Measurements from ENCODE around the gene ZBTB7C. TPM values are rescaled to one million over a fixed set of nuclear protein-coding genes. Genes with fewer than 3 reads are reported as not detected.

The ZBTB7C gene
- total RNA-seq, 2 experiments from 2014 or later: not detected

GRCh38 chr18:48213791-48214190 is 195.4 kb downstream of the ZBTB7C start:
- H3K4me3 Mint-ChIP-seq: no peak overlapping the region
- intact Hi-C loops (cut with DNase I, micrococcal nuclease): no loop called here

GRCh38 chr18:48208432-48209140 is 200.6 kb downstream of the ZBTB7C start:
- ATAC-seq (no peak), DNase-seq (no peak)
- Mint-ChIP-seq H3K9me3 (ENCODE audit: low read depth) (no peaks in the 10 kb centered on the region), H3K4me3 (no peak overlapping the region), H3K36me3 (ENCODE audit: low read depth) (no peaks in the 10 kb centered on the region), H3K27ac (no peak overlapping the region), H3K4me1 (no peaks in the 10 kb centered on the region), H3K27me3 (peaks cover 9% of the 10 kb centered on the region)
- ChIA-PET CTCF (no interaction called here), POLR2A (no interaction called here)
- intact Hi-C loops (cut with DNase I, micrococcal nuclease): no loop called here

More at GRCh38 chr18:48213791-48214190, 195.4 kb downstream of the ZBTB7C start:
- DNase-seq (no peak), ATAC-seq (no peak)
- no peaks in the 10 kb centered on the region for H3K36me3 Mint-ChIP-seq (ENCODE audit: low read depth)
- POLR2A ChIA-PET: no interaction called here
- no peaks in the 10 kb centered on the region for H3K4me1 Mint-ChIP-seq
- CTCF ChIA-PET: no interaction called here
- H3K9me3 Mint-ChIP-seq (ENCODE audit: low read depth): no peaks in the 10 kb centered on the region
- no peak overlapping the region for H3K27ac Mint-ChIP-seq
- H3K27me3 Mint-ChIP-seq: peaks cover 2% of the 10 kb centered on the region

DNA sequence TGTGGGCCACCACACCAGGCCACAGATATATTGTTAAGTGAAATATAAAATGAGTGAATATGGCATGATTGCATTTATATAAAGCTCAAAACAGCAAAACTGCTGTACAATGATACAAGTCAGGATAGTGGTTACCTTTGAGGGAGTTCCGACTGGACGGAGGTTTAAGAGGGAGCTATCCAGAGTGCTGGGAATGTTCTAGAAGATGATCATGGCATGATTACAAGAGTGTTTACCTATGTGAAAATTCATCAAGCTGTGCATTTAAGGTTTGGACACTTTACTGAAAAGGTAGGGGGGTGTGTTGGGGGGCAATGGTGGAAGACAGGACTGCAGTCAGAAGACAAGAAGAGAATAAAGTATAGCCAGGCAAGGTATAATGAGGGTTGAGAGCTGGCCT is 201.4 kb downstream of the ZBTB7C start:
- no peaks in the 10 kb centered on the region for H3K4me1 Mint-ChIP-seq
- H3K27me3 Mint-ChIP-seq: peaks cover 9% of the 10 kb centered on the region
- POLR2A ChIA-PET: no interaction called here
- CTCF ChIA-PET: interaction anchor here (0.5 to 0.8 kb wide), 2 partner anchors 174 to 1020 kb away, joined by 3 read pairs; no protein-coding TSS in a partner anchor
- DNase-seq: no peak
- intact Hi-C loops (cut with DNase I, micrococcal nuclease): no loop called here
- H3K27ac Mint-ChIP-seq: no peak overlapping the region
- no peak for ATAC-seq
- no peaks in the 10 kb centered on the region for H3K36me3 Mint-ChIP-seq (ENCODE audit: low read depth)
- H3K9me3 Mint-ChIP-seq (ENCODE audit: low read depth): no peaks in the 10 kb centered on the region
- H3K4me3 Mint-ChIP-seq: no peak overlapping the region

GRCh38 chr18:48206887-48207286 is 202.3 kb downstream of the ZBTB7C start:
- H3K4me3 Mint-ChIP-seq: no peak overlapping the region
- no peak for DNase-seq
- H3K9me3 Mint-ChIP-seq (ENCODE audit: low read depth): no peaks in the 10 kb centered on the region
- no peaks in the 10 kb centered on the region for H3K4me1 Mint-ChIP-seq
- ChIA-PET CTCF (interaction anchor here (0.6 kb wide), 1 partner anchor 152 kb away, joined by 3 read pairs; no protein-coding TSS in a partner anchor), POLR2A (no interaction called here)
- ATAC-seq: no peak
- intact Hi-C loops (cut with DNase I, micrococcal nuclease): no loop called here
- H3K27ac Mint-ChIP-seq: no peak overlapping the region
- peaks cover 14% of the 10 kb centered on the region for H3K27me3 Mint-ChIP-seq
- no peaks in the 10 kb centered on the region for H3K36me3 Mint-ChIP-seq (ENCODE audit: low read depth)

- H3K4me1 Mint-ChIP-seq: no peaks in the 10 kb centered on the region
- CTCF ChIA-PET: interaction anchor here (0.7 kb wide), 1 partner anchor 27 kb away, joined by 3 read pairs; no protein-coding TSS in a partner anchor
- H3K9me3 Mint-ChIP-seq (ENCODE audit: low read depth): no peaks in the 10 kb centered on the region
- H3K4me3 Mint-ChIP-seq: no peak overlapping the region
- peaks cover 30% of the 10 kb centered on the region for H3K27me3 Mint-ChIP-seq
- no peak for DNase-seq
- intact Hi-C loops (cut with DNase I, micrococcal nuclease): no loop called here
- POLR2A ChIA-PET: no interaction called here
- no peak for ATAC-seq
- H3K36me3 Mint-ChIP-seq (ENCODE audit: low read depth): no peaks in the 10 kb centered on the region
- H3K27ac Mint-ChIP-seq: no peak overlapping the region
These were observed 205.1 kb downstream of the ZBTB7C start for GRCh38 chr18:48203961-48204666.

DNA sequence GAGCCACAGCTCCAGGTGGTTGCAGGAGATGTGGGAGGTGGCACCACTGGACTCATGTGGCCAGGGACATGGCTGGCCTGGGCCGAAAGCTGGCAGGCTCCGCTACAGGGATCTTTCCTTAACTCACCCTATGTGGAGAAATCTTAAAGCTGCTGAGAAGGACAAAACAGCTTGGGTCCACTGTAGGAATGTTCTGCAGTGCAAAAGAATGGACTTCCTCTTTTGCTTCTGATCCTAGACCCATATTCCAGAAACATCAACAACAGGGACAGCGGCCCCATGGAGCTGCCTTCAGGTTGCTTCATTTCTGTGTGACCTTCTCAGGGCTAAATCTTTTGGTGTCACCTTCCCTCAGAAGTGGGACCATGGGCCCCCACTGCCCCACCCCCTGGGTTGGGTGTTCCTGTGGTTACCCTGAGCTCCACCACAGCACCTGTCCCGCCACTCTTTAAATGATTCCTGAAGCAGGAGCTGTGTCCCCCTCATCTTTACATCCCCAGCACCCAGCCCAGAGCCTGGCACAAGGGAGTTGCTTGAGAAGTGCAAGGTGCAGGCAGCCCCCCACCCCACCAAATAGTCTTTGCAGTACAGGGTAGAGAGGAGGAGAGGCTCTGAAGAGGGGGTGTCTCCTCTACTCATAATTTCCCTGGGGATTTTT is 205.8 kb downstream of the ZBTB7C start:
- ChIA-PET POLR2A (no interaction called here), CTCF (no interaction called here)
- Mint-ChIP-seq H3K9me3 (ENCODE audit: low read depth) (no peaks in the 10 kb centered on the region), H3K36me3 (ENCODE audit: low read depth) (no peaks in the 10 kb centered on the region), H3K4me1 (no peaks in the 10 kb centered on the region), H3K4me3 (no peak overlapping the region), H3K27me3 (peaks cover 32% of the 10 kb centered on the region), H3K27ac (no peak overlapping the region)
- no peak for DNase-seq
- ATAC-seq: no peak
- intact Hi-C loops (cut with DNase I, micrococcal nuclease): no loop called here

DNA sequence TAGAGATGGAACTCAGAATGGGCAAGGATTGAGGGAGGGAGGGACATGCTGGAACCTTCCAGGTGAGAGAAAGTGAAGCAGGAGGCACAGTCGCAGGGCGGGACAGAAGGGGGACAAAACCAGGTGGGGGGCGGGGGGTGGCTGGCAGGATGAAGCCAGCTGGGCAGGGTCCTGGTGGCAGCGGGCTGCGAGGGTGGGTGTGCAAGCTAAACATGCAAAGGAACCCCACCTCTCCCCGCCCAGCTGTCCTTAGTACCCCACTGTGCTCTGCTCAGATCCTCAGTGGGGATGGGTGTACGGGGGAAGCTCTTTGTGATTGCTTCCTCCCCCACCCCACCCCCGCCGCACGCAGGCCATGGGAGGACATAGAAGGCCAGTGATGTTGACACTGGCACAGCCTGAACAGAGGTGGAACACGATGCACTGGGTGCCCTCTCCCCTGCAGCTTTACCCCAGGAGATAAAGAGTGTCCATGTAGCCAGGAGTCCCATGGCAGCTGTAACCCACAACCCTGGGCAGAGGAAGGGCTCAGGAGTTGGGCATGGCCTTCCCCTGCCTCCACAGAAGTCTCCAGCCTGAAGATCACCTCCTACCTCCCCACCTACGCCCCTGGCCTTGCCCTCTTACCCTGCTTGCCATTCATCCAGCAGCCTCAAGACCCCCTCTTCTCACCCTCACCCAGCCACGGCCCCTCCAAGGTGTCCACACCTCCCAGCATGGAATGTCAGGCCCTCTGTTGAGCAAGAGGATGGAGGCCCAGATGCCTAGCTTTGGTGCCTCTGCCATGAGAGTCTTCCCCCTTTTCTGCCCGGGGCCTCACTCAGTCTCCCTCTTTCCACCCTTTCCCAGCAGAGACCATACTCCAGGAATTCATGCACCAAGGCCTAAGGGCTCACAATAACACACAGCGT is 206.6 kb downstream of the ZBTB7C start:
- Mint-ChIP-seq H3K27me3 (peaks cover 30% of the 10 kb centered on the region), H3K4me1 (peaks cover 4% of the 10 kb centered on the region), H3K36me3 (ENCODE audit: low read depth) (no peaks in the 10 kb centered on the region), H3K27ac (no peak overlapping the region), H3K9me3 (ENCODE audit: low read depth) (no peaks in the 10 kb centered on the region), H3K4me3 (no peak overlapping the region)
- ChIA-PET CTCF (interaction anchor here (0.5 kb wide), 1 partner anchor 239 kb away, joined by 3 read pairs; no protein-coding TSS in a partner anchor), POLR2A (no interaction called here)
- intact Hi-C loops (cut with DNase I, micrococcal nuclease): no loop called here
- no peak for ATAC-seq
- DNase-seq: no peak

DNA sequence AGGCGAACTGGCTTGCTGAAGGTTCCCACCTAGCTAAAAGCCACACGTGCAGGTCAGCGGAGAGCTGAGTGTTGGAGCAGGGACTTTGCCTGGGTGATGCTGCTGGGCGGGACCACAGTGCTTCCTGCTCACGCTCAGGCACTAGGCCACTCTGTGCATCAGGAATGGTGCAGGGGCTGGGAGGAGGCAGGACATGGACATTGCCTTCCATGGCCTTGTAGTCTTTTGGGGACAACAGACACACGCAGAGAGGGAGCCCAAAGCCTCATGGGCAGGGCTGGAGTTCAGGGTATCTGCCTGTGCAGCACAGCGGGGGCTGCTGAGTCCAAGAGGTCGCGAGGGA is 207.2 kb downstream of the ZBTB7C start:
- H3K27me3 Mint-ChIP-seq: peaks cover 30% of the 10 kb centered on the region
- POLR2A ChIA-PET: no interaction called here
- DNase-seq: no peak
- H3K36me3 Mint-ChIP-seq (ENCODE audit: low read depth): no peaks in the 10 kb centered on the region
- H3K4me3 Mint-ChIP-seq: no peak overlapping the region
- no peak for ATAC-seq
- no peak overlapping the region for H3K27ac Mint-ChIP-seq
- peaks cover 4% of the 10 kb centered on the region for H3K4me1 Mint-ChIP-seq
- CTCF ChIA-PET: interaction anchor here (0.5 to 0.7 kb wide), 2 partner anchors 157 to 238 kb away, joined by 3 read pairs; no protein-coding TSS in a partner anchor
- intact Hi-C loops (cut with DNase I, micrococcal nuclease): no loop called here
- no peaks in the 10 kb centered on the region for H3K9me3 Mint-ChIP-seq (ENCODE audit: low read depth)

DNA sequence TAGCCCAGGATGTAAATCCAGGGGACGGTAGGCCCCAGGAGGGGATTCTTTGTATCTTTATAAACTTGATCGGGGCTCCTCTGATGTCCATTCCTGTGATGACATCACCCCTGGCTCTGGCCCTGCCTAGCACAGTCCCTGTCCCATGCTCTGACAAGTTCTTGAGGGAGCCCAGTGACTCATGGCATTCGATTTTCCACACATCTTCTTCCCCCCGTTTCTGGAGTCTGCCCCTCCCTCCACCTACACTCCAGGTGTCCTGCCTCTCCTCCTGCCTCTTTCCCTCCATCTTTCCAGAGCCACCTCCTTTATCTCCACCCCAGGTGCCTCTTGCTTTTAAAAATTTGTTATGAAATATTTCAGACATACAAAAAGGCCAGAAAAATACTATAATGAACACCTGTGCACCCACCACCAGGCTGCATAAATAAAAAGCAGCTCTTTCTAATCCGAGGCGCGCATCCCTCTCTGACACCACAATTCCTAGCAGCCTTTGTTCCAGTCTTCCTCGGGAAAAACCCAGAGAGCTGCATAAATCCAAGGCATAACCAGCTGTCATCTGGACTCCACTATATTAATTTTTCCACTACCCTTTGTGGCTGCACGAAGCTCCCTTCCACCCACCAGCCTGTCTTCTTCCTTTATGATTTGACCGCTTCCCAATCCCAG is 207.7 kb downstream of the ZBTB7C start:
- Mint-ChIP-seq H3K27ac (no peak overlapping the region), H3K36me3 (ENCODE audit: low read depth) (no peaks in the 10 kb centered on the region), H3K27me3 (peaks cover 31% of the 10 kb centered on the region), H3K4me1 (peaks cover 4% of the 10 kb centered on the region), H3K9me3 (ENCODE audit: low read depth) (no peaks in the 10 kb centered on the region), H3K4me3 (no peak overlapping the region)
- POLR2A ChIA-PET: no interaction called here
- CTCF ChIA-PET: interaction anchor here (0.5 to 0.7 kb wide), 2 partner anchors 158 to 238 kb away, joined by 3 read pairs; no protein-coding TSS in a partner anchor
- no peak for DNase-seq
- ATAC-seq: no peak
- intact Hi-C loops (cut with DNase I, micrococcal nuclease): no loop called here

GRCh38 chr18:48200631-48201336 is 208.4 kb downstream of the ZBTB7C start:
- no peak for ATAC-seq
- no peaks in the 10 kb centered on the region for H3K9me3 Mint-ChIP-seq (ENCODE audit: low read depth)
- no peak overlapping the region for H3K4me3 Mint-ChIP-seq
- H3K4me1 Mint-ChIP-seq: peaks cover 4% of the 10 kb centered on the region
- ChIA-PET CTCF (no interaction called here), POLR2A (no interaction called here)
- intact Hi-C loops (cut with DNase I, micrococcal nuclease): no loop called here
- H3K27ac Mint-ChIP-seq: no peak overlapping the region
- H3K36me3 Mint-ChIP-seq (ENCODE audit: low read depth): no peaks in the 10 kb centered on the region
- DNase-seq: no peak
- H3K27me3 Mint-ChIP-seq: peaks cover 32% of the 10 kb centered on the region

Data from activated CD4-positive, alpha-beta T cell treated with anti-CD3 and anti-CD28 coated beads for 36 hours (primary cell).